ENCODE measurements around the gene MDC1. TPM values are rescaled to one million over a fixed set of nuclear protein-coding genes. Genes with fewer than 3 reads are reported as not detected.
A peak's percentile ranks its signal among the peaks of the same experiment; 100 is the strongest.

The MDC1 gene
- total RNA-seq, 6 experiments from 2014 or later = 8.8 to 15.5 (median 12.1) TPM

- intact Hi-C loops (cut with DNase I) = no loop called here
These were observed 24.1 kb upstream of the MDC1 start for GRCh38 chr6:30741063-30741779.

GRCh38 chr6:30740540-30740870, 23.4 kb upstream of the MDC1 start:
- 67% methylated on average over 2 of the region's 2 CpGs for WGBS (ENCODE audit: insufficient coverage, low coverage, low lambda C conversion rate, missing lambda C conversion rate)
- DNase-seq (no peak), ATAC-seq (no peak)
- no peak for TF ChIP-seq POLR2A (IDR thresholded peaks at IDR 0.05)
- no peak for TF ChIP-seq CTCF (IDR thresholded peaks at IDR 0.05)
- peaks cover 0 to 16% (median 8%) of the 10 kb centered on the region in 4 donors for H3K4me1 ChIP-seq
- no peak overlapping the region for H3K4me3 ChIP-seq
- H3K27ac ChIP-seq = no peak overlapping the region
- H3K36me3 ChIP-seq = peaks cover 0 to 43% (median 25%) of the 10 kb centered on the region in 4 donors
- H3K27me3 ChIP-seq = no peaks in the 10 kb centered on the region
- intact Hi-C loops (cut with DNase I) = no loop called here
- H3K9me3 ChIP-seq = no peaks in the 10 kb centered on the region

More at GRCh38 chr6:30741063-30741779, 24.1 kb upstream of the MDC1 start:
- 69% methylated on average over 6 of the region's 8 CpGs for WGBS (ENCODE audit: insufficient coverage, low coverage, low lambda C conversion rate, missing lambda C conversion rate)
- Histone ChIP-seq H3K4me1 (peaks cover 0 to 16% (median 8%) of the 10 kb centered on the region in 4 donors), H3K27me3 (no peaks in the 10 kb centered on the region), H3K9me3 (no peaks in the 10 kb centered on the region), H3K4me3 (peak overlapping the region; percentile 82 to 95 (median 93)), H3K36me3 (peaks cover 0 to 36% (median 23%) of the 10 kb centered on the region in 4 donors), H3K27ac (peak overlapping the region; percentile 88 to 98 (median 89))
- no peak for DNase-seq
- ATAC-seq = no peak
- no peak for TF ChIP-seq CTCF (IDR thresholded peaks at IDR 0.05)

GRCh38 chr6:30738532-30738931, 21.5 kb upstream of the MDC1 start:
- Histone ChIP-seq H3K4me1 (peaks cover 0 to 12% (median 6%) of the 10 kb centered on the region in 4 donors), H3K9me3 (no peaks in the 10 kb centered on the region), H3K27ac (no peak overlapping the region), H3K4me3 (no peak overlapping the region), H3K36me3 (peaks cover 0 to 61% (median 29%) of the 10 kb centered on the region in 4 donors), H3K27me3 (no peaks in the 10 kb centered on the region)
- TF ChIP-seq CTCF (IDR thresholded peaks at IDR 0.05) = no peak
- no peak for TF ChIP-seq POLR2A (IDR thresholded peaks at IDR 0.05)
- ATAC-seq (no peak), DNase-seq (no peak)
- intact Hi-C loops (cut with DNase I) = loop anchor here in 1 of 2 donors (10.0 kb wide), 1 partner anchor 114 kb away; the partner anchor contains the start of gene ATAT1
- 86% methylated on average over 6 of the region's 6 CpGs for WGBS (ENCODE audit: insufficient coverage, low coverage, low lambda C conversion rate, missing lambda C conversion rate)

- H3K4me1 ChIP-seq = peaks cover 0 to 4% (median 0%) of the 10 kb centered on the region in 4 donors
- 80% methylated on average over 6 of the region's 8 CpGs for WGBS (ENCODE audit: insufficient coverage, low coverage, low lambda C conversion rate, missing lambda C conversion rate)
- H3K36me3 ChIP-seq = peaks cover 5 to 66% (median 36%) of the 10 kb centered on the region in 4 donors
- no peak overlapping the region for H3K27ac ChIP-seq
- H3K4me3 ChIP-seq = no peak overlapping the region
- intact Hi-C loops (cut with DNase I) = loop anchor here in 1 of 2 donors (10.0 kb wide), 1 partner anchor 111 kb away; the partner anchor contains the start of gene ATAT1
- ATAC-seq = no peak
- TF ChIP-seq CTCF (IDR thresholded peaks at IDR 0.05) (no peak), POLR2A (IDR thresholded peaks at IDR 0.05) (no peak)
- H3K9me3 ChIP-seq = no peaks in the 10 kb centered on the region
- no peaks in the 10 kb centered on the region for H3K27me3 ChIP-seq
- DNase-seq = peak in 1 of 3 donors; percentile 8
These were observed 18.7 kb upstream of the MDC1 start for GRCh38 chr6:30735668-30736314.
